ENCODE data around the gene SPATA1.

- TF ChIP-seq CTCF (IDR thresholded peaks at IDR 0.05), result no peak
- TF ChIP-seq POLR2A (IDR thresholded peaks at IDR 0.05), result no peak
Measured at GRCh38 chr1:84587099-84587498, 80.9 kb downstream of the SPATA1 start.
